NCI-H2196 treated with DMSO at 0.1 percent for 48 hours (cell line): ENCODE results near the gene TEX44.

Source experiments
- DNase-seq: peaks from one replicate; lab custom pipeline; 2025; ENCODE audit not compliant: unreplicated experiment; lab: John Stamatoyannopoulos, UW

The TEX44 gene

DNA sequence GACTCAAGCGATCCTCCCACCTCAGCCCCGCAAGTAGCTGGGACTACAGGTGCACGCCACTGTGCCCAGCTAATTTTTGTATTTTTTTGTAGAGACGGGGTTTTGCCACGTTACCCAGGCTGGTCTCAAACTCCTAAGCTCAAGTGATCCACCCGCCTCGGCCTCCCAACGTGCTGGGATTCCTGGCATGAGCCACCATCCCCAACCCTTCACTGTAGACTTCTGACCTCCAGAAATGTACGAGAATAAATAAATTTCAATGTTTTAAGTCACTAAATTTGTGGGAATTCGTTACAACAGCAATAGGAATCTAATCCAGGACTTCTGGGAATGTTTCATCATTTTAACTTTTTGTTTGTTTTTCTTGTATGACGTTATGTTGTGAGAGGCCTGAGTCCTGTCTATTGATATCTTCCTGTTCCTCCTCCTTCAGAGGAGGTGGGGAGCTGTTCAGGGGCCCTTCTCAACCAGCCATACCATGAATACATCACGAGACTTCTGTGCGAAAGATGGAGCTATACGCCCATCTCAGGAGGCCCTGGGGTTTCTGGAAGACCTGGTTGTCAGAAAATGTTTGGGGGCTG is 40.0 kb downstream of the TEX44 start:
- DNase-seq: no peak

- DNase-seq: no peak
Measured at GRCh38 chr2:231633241-231633976, 40.7 kb downstream of the TEX44 start.

- no peak for DNase-seq
Measured at GRCh38 chr2:231634412-231634811, 41.7 kb downstream of the TEX44 start.

- no peak for DNase-seq
Measured at GRCh38 chr2:231634951-231635875, 42.5 kb downstream of the TEX44 start.

GRCh38 chr2:231640241-231640640 is 47.6 kb downstream of the TEX44 start:
- DNase-seq: no peak

GRCh38 chr2:231640641-231641111 is 48.0 kb downstream of the TEX44 start:
- no peak for DNase-seq

GRCh38 chr2:231642631-231643494 is 50.2 kb downstream of the TEX44 start:
- DNase-seq: no peak

GRCh38 chr2:231643495-231643888 is 50.8 kb downstream of the TEX44 start:
- no peak for DNase-seq
